AG09309 (cell line): ENCODE data around the gene RCAN3.

Experiments
- DNase-seq: peaks from one replicate; pipeline ENCODE4 v3.0.0-alpha.2; 2010; ENCODE audit warnings: low read depth
- H3K4me3 ChIP-seq: 2 replicates; pipeline ENCODE4 v1.5.1; 2011; ENCODE audit warnings: mild to moderate bottlenecking, low read depth, low read length, moderate library complexity; ENCODE audit not compliant: control insufficient read depth
- TF ChIP-seq, protein P1 (sequence below): IDR thresholded peaks from 2 replicates; pipeline ENCODE4 v1.5.1; 2011; ENCODE audit warnings: mild to moderate bottlenecking, low read depth, low read length, inconsistent platforms; ENCODE audit not compliant: insufficient read depth, control insufficient read depth; ENCODE audit errors: missing control alignments

Gene RCAN3

DNA sequence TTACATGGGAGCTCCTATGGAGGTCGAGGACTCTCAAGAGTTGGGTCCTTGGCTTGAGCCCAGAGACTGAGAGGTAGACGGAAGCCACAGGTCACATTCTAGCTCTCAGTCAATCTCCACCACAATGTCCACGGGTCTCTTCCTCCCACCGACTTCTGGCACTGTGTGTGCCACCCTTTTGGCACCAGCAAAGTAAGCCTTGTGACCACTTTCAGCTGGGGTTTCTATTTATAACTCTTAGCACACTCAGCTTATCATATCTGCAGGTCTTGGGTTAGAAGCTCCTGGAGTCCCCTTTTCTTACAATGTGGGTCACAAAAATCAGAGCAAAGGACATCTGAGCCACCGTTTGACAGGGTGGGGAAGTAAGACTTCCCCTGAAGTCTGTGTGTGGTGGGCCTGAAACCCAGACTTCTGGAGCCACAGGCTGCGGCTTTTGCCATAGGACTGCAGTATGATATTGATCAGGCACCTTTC, 81.6 kb downstream of the RCAN3 start:
- no peak for DNase-seq
- H3K4me3 ChIP-seq, result no peak overlapping the region
- TF ChIP-seq, protein P1, sequence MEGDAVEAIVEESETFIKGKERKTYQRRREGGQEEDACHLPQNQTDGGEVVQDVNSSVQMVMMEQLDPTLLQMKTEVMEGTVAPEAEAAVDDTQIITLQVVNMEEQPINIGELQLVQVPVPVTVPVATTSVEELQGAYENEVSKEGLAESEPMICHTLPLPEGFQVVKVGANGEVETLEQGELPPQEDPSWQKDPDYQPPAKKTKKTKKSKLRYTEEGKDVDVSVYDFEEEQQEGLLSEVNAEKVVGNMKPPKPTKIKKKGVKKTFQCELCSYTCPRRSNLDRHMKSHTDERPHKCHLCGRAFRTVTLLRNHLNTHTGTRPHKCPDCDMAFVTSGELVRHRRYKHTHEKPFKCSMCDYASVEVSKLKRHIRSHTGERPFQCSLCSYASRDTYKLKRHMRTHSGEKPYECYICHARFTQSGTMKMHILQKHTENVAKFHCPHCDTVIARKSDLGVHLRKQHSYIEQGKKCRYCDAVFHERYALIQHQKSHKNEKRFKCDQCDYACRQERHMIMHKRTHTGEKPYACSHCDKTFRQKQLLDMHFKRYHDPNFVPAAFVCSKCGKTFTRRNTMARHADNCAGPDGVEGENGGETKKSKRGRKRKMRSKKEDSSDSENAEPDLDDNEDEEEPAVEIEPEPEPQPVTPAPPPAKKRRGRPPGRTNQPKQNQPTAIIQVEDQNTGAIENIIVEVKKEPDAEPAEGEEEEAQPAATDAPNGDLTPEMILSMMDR, result no peak

DNA sequence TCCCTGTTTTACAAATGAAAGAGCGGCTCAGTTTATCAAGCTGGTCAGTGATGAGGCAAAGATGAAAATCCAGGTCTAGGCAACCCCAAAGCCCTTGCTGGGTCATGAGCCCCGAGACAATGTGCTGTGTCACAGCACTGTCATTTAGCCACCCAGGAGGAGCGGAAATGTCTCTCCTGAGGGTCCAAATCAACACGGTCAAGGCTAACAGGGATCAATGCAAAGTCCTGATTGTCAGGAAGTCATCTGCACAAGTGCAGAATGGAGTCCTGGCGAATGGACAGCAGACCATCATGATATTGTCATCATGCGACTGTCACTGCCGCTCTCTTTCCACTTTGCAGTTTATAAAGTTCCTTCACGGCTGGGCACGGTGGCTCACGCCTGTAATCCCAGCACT, 83.5 kb downstream of the RCAN3 start:
- DNase-seq, result no peak
- TF ChIP-seq, protein P1, result no peak
- no peak overlapping the region for H3K4me3 ChIP-seq

DNA sequence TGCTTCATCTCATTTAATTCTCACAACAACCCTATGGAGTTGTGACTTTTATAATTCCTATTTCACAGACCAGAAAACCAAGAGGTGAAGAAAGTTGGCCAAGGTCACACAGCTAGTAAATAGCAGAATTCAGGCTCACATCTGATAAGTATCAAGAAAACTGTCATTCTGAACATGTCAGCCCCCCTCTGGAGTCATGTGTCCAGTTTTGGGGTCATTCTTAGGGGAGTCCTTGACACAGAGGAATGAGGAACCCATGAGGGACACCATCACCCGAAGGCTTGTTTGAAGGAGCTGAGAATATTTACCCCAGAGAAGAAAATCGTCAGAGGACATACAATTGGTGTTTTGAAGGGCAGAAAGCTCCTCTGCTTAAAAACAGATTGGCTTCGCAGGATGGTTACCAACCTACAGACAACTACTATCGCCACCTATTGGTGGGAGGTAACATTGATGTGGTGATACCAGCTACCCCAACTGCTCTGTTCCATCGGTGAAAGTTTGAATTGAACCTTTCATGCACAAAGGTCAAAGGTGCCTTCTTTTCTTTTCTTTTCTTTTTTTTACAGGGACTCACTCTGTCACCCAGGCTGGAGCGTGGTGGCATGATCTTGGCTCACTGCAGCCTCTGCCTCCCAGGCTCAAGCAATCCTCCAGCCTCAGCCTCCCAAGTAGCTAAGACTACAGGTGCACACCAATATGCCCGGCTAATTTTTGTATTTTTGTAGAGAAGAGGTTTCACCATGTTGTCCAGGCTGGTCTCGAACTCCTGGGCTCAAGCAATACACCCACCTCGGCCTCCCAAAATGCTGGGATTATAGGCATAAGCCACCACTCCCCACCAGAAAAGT, 84.6 kb downstream of the RCAN3 start:
- H3K4me3 ChIP-seq, result no peak overlapping the region
- DNase-seq, result peak; percentile 14
- TF ChIP-seq, protein P1, result peak; percentile 70

DNA sequence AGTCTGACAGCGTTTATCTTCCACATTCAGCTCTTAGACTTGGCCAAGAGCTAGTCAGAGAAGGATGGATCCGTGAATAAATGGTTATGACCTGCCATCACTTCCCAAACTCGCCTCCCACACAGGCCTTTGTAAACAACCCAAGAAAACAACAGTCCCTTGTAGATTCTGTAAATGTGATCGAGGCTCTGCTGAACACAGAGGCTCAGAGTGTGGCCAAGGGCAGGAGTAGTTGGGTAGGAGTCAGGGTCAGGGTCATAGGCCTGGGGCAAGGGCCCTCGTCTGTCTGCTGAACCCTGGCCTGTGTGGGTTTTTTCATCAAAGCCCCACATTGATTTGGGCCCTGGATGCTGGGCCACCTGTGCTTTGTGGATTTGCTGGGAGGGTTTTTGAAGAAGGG, 85.9 kb downstream of the RCAN3 start:
- no peak overlapping the region for H3K4me3 ChIP-seq
- DNase-seq, result no peak
- TF ChIP-seq, protein P1, result no peak

DNA sequence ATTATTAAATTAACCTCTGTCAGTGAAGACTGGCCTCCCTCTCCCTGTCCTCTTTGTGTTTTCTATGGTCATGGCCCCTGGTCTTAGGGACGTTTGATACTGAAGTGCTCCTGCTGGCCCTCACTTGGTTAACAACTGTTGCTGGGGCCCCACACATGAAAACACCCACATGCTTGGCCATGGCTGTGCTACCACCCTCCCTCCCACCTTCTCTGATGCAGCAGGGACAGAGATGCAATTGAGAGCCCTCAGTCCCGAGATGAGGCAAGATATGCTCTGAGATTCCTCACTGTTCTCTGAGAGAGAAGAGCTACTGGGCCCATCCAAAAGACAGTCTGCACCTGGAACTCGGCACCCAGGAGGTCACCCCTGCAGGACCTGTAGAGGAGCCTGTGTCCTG, 86.6 kb downstream of the RCAN3 start:
- no peak overlapping the region for H3K4me3 ChIP-seq
- TF ChIP-seq, protein P1, result no peak
- DNase-seq, result no peak
